Peyer's patch (tissue), 4 donors: ENCODE data around the gene FBN1. TPM values are rescaled to one million over a fixed set of nuclear protein-coding genes. Genes with fewer than 3 reads are reported as not detected.

Source experiments
- DNase-seq, 3 donors: peaks; one replicate each; pipeline ENCODE4 v3.0.0-alpha.2; 2017 to 2019
- H3K27ac ChIP-seq, 4 donors: fragments of 200-600 bp; sonication (generic); one replicate each; pipeline ENCODE4 v1.5.1; 2016 to 2019
- H3K27me3 ChIP-seq, 2 donors: fragments of 200-600 bp; sonication (generic); one replicate each; pipeline ENCODE4 v1.5.1; 2019
- H3K36me3 ChIP-seq, 3 donors: fragments of 200-600 bp; sonication (generic); one replicate each; pipeline ENCODE4 v1.5.1; 2016 to 2019
- H3K4me1 ChIP-seq, 4 donors: fragments of 200-600 bp; sonication (generic); one replicate each; pipeline ENCODE4 v1.5.1; 2016 to 2019
- H3K4me3 ChIP-seq, 4 donors: fragments of 200-600 bp; sonication (generic); 1 replicate in 3 of 4; 2 replicates in 1 of 4; pipeline ENCODE4 v1.5.1; 2016 to 2019; ENCODE audit warnings: mild to moderate bottlenecking in 1 of 4
- H3K9me3 ChIP-seq, 4 donors: fragments of 200-600 bp; sonication (generic); one replicate each; pipeline ENCODE4 v1.5.1; 2016 to 2019; ENCODE audit warnings: mild to moderate bottlenecking in 1 of 4
- POLR2A ChIP-seq, 2 donors: fragments of 450-650 bp; IDR thresholded peaks; one replicate each; pipeline ENCODE4 v1.5.1; 2017; ENCODE audit warnings: antibody characterized with exemption in 2 of 2, mild to moderate bottlenecking in 2 of 2, moderate library complexity in 2 of 2
- total RNA-seq, 4 donors: library from RNA; depleted of rRNA; stranded (reverse); fragments of >200 nt; gene quantifications; one replicate each; pipeline ENCODE4 v1.1.0, GENCODE V29; 2016
- TF ChIP-seq, protein P1 (sequence below), 6 experiments: fragments of 450-650 bp in 4 of 6; fragments of 200-600 bp in 2 of 6; sonication (generic) in 1 of 6; IDR thresholded peaks; one replicate each; pipeline ENCODE4 v1.5.1; 2017 to 2019; ENCODE audit warnings: antibody characterized with exemption in 6 of 6, mild to moderate bottlenecking in 3 of 6, moderate library complexity in 1 of 6

The FBN1 gene
- total RNA-seq, 4 donors from 2014 or later: 21.4 to 257 (median 60.9) TPM

- Histone ChIP-seq H3K36me3 (no peaks in the 10 kb centered on the region), H3K9me3 (no peaks in the 10 kb centered on the region), H3K27ac (peak overlapping the region in 1 of 4 donors; percentile 41), H3K4me1 (no peaks in the 10 kb centered on the region), H3K4me3 (no peak overlapping the region), H3K27me3 (no peaks in the 10 kb centered on the region)
- DNase-seq: no peak
- TF ChIP-seq, protein P1, sequence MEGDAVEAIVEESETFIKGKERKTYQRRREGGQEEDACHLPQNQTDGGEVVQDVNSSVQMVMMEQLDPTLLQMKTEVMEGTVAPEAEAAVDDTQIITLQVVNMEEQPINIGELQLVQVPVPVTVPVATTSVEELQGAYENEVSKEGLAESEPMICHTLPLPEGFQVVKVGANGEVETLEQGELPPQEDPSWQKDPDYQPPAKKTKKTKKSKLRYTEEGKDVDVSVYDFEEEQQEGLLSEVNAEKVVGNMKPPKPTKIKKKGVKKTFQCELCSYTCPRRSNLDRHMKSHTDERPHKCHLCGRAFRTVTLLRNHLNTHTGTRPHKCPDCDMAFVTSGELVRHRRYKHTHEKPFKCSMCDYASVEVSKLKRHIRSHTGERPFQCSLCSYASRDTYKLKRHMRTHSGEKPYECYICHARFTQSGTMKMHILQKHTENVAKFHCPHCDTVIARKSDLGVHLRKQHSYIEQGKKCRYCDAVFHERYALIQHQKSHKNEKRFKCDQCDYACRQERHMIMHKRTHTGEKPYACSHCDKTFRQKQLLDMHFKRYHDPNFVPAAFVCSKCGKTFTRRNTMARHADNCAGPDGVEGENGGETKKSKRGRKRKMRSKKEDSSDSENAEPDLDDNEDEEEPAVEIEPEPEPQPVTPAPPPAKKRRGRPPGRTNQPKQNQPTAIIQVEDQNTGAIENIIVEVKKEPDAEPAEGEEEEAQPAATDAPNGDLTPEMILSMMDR (IDR thresholded peaks at IDR 0.05): no peak
- no peak for TF ChIP-seq POLR2A (IDR thresholded peaks at IDR 0.05)
These were observed 231.5 kb downstream of the FBN1 start for GRCh38 chr15:48414015-48414414.

DNA sequence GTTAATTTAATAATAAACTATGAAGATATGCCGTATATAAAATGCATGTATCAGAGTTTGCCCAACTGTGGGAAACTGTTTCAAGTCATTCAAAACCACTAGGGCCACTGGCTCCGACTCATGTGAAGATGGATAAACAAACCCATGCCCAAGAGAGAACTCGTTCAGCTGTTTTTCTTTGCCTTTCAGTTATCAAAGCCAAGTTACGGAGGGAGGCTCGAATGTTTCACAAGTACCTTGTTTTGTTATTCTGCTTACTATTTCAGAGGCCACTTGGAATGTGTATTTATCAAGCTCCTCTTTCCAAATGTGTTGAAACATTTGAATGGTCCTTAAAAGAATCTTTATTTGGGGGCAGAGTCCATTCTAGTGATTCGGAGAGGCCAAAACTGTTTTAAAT lies 232.2 kb downstream of the FBN1 start:
- no peak for TF ChIP-seq POLR2A (IDR thresholded peaks at IDR 0.05)
- TF ChIP-seq, protein P1 (IDR thresholded peaks at IDR 0.05): no peak
- DNase-seq: no peak
- Histone ChIP-seq H3K4me3 (no peak overlapping the region), H3K9me3 (no peaks in the 10 kb centered on the region), H3K4me1 (no peaks in the 10 kb centered on the region), H3K36me3 (no peaks in the 10 kb centered on the region), H3K27ac (peak overlapping the region in 1 of 4 donors; percentile 19), H3K27me3 (no peaks in the 10 kb centered on the region)

DNA sequence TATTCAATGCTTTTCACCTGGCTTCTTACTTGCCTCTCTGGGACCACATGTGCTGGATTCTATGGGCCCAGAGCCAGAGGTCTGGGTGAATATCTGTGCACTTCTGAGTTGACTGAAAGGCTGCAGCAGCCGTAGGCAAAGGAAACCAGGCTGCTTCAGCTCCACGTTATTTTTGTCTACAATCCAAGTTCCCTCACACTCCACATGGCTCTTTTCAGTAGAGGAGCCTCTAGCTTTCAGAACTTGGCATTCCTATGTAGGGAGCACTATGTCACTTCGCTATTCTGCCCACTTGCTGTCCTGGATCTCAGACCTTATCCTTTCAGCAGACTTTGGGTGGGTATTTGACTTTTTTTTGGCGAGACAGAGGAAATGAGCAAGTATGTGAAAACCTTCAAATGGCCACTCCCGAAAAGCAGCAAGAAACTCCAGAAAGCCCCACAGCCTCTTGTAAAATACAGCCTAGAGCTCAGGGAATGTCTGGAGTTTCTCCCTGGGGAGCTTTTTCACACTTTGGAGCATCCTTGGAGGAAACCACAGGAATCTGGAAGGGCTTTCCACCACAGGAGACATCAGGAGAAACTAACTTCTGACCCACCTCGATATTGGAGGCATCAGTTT lies 233.4 kb downstream of the FBN1 start:
- Histone ChIP-seq H3K4me1 (no peaks in the 10 kb centered on the region), H3K27ac (no peak overlapping the region), H3K36me3 (no peaks in the 10 kb centered on the region), H3K4me3 (no peak overlapping the region), H3K9me3 (no peaks in the 10 kb centered on the region), H3K27me3 (no peaks in the 10 kb centered on the region)
- DNase-seq: no peak
- no peak for TF ChIP-seq POLR2A (IDR thresholded peaks at IDR 0.05)
- TF ChIP-seq, protein P1 (IDR thresholded peaks at IDR 0.05): no peak

DNA sequence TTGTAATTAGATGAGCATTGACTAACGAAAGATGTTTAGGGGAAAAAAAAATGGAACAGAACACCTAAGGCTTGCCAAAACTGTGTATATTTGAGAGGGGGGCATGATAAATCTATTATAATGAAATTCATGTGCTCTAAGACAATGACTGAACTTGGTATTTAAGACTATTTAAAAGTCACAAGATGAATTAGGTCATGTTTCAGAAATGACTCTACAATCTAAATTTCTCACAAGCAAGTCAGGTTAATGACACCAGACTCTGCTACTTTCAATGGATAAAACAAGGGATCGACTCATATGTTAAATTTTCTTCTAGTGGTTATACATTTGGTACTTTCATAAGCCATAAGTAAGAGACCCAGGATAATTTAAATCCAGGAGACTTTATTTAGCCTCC lies 235.9 kb downstream of the FBN1 start:
- DNase-seq: no peak
- TF ChIP-seq, protein P1 (IDR thresholded peaks at IDR 0.05): no peak
- no peak for TF ChIP-seq POLR2A (IDR thresholded peaks at IDR 0.05)
- Histone ChIP-seq H3K4me1 (no peaks in the 10 kb centered on the region), H3K4me3 (no peak overlapping the region), H3K36me3 (no peaks in the 10 kb centered on the region), H3K27ac (no peak overlapping the region), H3K27me3 (no peaks in the 10 kb centered on the region), H3K9me3 (no peaks in the 10 kb centered on the region)

GRCh38 chr15:48408327-48408726 lies 237.2 kb downstream of the FBN1 start:
- Histone ChIP-seq H3K9me3 (no peaks in the 10 kb centered on the region), H3K27me3 (no peaks in the 10 kb centered on the region), H3K4me1 (no peaks in the 10 kb centered on the region), H3K27ac (no peak overlapping the region), H3K36me3 (no peaks in the 10 kb centered on the region), H3K4me3 (no peak overlapping the region)
- DNase-seq: no peak
- TF ChIP-seq POLR2A (IDR thresholded peaks at IDR 0.05): no peak
- TF ChIP-seq, protein P1 (IDR thresholded peaks at IDR 0.05): no peak

GRCh38 chr15:48407646-48408045 lies 237.9 kb downstream of the FBN1 start:
- no peaks in the 10 kb centered on the region for H3K4me1 ChIP-seq
- H3K27me3 ChIP-seq: no peaks in the 10 kb centered on the region
- H3K27ac ChIP-seq: no peak overlapping the region
- no peaks in the 10 kb centered on the region for H3K9me3 ChIP-seq
- DNase-seq: no peak
- no peak for TF ChIP-seq POLR2A (IDR thresholded peaks at IDR 0.05)
- TF ChIP-seq, protein P1 (IDR thresholded peaks at IDR 0.05): no peak
- no peak overlapping the region for H3K4me3 ChIP-seq
- no peaks in the 10 kb centered on the region for H3K36me3 ChIP-seq
